ENCODE results near the gene TEK.

- TF ChIP-seq SREBF1 (IDR thresholded peaks at IDR 0.05; ENCODE audit: low read length) = no peak
- TF ChIP-seq RAD21 (IDR thresholded peaks at IDR 0.05; ENCODE audit: insufficient read depth, low read depth, low read length) = no peak
- TF ChIP-seq DPF2 (IDR thresholded peaks at IDR 0.05) = no peak
- no peak for TF ChIP-seq HDAC6 (IDR thresholded peaks at IDR 0.05; ENCODE audit: unreplicated experiment)
- no peak for TF ChIP-seq EZH2 (IDR thresholded peaks at IDR 0.05; ENCODE audit: borderline replicate concordance, control insufficient read depth, low read depth, low read length)
- TF ChIP-seq POLR2AphosphoS5 (IDR thresholded peaks at IDR 0.05; ENCODE audit: low read length) = no peak
- TF ChIP-seq MYC (IDR thresholded peaks at IDR 0.05; ENCODE audit: insufficient read depth, insufficient read length, insufficient replicate concordance, low read length, severe bottlenecking) = no peak
- no peak for TF ChIP-seq MXI1 (IDR thresholded peaks at IDR 0.05; ENCODE audit: low read depth, low read length)
- TF ChIP-seq IRF3 (IDR thresholded peaks at IDR 0.05) = no peak
- no peak for TF ChIP-seq POLR2A (IDR thresholded peaks at IDR 0.05; ENCODE audit: low read depth, low read length)
These were observed 53.0 kb downstream of the TEK start for GRCh38 chr9:27162045-27162444.

All from GM12878 (cell line).